ENCODE measurements around the gene SYS1.
"Not testable (repeated sequence)": the region's sequence is repeated elsewhere in the genome, so short reads cannot be mapped to it uniquely, and the experiment has no call there.

Gene SYS1

DNA sequence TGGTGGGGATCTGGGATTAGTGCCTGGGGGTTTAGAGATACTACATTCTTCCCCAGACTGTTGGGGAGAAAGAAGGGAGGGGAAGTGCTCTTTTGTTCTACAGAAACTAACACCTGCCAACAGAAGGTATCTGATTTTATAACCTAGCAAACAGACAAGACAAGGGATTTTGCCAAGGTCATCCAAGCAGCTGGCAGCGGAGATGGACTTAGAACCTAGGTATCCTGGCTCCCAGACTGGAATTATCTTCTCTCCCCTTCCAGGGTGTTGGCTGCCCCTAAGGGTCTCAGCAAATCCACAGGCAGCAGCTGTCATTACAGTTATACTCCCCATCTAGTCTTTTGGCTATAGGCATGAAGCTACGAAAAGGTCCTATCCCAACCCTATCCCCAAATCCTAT lies 23.2 kb upstream of the SYS1 start:
- no peak for DNase-seq (ENCODE audit: low read depth, low spot score)

DNA sequence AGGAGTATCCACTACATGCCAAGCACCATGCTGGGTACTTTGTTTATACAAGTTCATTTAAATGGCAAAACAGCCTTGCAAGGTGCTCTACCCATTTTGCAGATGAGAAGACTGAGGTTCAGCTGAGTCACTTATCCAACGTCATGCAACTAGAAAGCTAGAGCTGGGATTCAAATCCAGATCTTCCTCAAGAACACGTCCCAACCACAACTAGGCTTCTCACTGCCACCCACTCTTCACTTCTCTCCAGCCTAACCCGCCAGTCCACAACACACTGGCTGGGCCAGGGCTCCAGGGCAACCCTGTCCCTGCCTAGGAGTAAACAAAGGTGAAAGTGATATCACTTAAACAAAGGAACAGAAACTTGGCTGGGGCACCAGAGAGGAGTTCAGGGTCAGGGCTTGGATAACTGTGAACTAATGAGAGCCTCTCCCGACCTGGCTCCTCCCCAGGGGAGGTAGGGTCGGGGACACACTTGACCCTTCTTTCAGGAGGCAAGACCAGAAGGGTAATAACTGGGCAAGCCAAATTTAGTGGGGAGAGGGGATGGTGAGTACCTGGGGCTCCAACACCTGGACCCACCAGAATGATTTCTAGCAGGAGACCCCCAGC lies 22.6 kb upstream of the SYS1 start:
- DNase-seq (ENCODE audit: low read depth, low spot score), result peak; percentile 56

DNA sequence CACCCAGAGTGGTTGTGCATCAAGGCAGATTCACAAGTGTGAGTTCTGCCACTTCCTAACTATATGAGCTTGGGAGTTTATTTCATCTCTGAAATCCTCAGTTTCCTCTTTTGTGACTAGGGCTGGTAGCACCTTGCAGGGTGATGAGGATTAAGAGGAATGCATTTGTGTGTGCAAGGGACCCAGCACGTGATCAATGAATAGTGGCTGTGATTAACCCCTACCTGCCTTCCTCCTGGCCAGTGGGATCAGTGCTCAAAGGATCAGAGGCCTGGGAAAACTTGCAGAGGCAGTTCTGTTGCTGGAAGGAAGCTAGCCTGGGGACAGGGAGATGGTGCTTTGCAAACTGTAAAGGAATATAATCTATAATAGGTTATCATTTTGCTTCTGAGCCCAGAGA lies 22.0 kb upstream of the SYS1 start:
- DNase-seq (ENCODE audit: low read depth, low spot score), result peak; percentile 67

GRCh38 chr20:45341579-45341938 lies 21.4 kb upstream of the SYS1 start:
- no peak for DNase-seq (ENCODE audit: low read depth, low spot score)

GRCh38 chr20:45341939-45342854 lies 20.8 kb upstream of the SYS1 start:
- DNase-seq (ENCODE audit: low read depth, low spot score), result peak; percentile 93

DNA sequence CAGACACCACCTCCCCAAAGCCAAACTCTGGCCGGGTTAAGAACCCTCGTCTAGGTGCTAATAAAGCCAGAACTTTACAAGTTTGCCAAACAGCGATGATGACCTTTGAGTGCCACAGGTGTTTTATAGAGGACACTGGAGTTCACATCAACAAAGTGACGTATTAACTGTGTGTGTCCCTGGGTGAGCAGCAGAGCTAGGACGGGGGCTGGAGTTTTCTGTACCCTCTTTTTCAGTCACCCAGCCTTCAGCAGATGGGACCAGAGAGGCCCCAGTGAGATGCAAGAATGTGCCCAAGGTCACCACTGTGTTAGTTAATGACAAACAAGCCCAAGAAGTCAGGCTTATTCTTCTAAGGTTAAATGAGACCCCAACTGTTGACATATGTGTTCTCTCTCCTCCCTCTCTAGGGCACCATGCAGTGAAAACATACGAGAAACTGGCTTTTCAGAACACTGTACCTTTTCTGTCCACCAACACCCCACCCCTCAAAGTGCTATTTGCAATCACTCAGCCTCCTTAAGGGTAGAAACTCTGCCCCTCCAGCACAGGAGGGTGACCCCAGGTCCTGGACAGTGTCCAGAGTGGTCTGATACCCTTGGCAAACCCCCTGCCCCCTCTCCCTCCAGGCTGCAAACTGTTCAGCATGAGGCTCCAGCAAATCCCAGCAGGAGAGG lies 20.0 kb upstream of the SYS1 start:
- peak; percentile 35 for DNase-seq (ENCODE audit: low read depth, low spot score)

- peak; percentile 53 for DNase-seq (ENCODE audit: low read depth, low spot score)
Observed at GRCh38 chr20:45343532-45344167, 19.3 kb upstream of the SYS1 start.

- peak; percentile 84 for DNase-seq (ENCODE audit: low read depth, low spot score)
Observed at GRCh38 chr20:45344168-45344860, 18.6 kb upstream of the SYS1 start.

DNA sequence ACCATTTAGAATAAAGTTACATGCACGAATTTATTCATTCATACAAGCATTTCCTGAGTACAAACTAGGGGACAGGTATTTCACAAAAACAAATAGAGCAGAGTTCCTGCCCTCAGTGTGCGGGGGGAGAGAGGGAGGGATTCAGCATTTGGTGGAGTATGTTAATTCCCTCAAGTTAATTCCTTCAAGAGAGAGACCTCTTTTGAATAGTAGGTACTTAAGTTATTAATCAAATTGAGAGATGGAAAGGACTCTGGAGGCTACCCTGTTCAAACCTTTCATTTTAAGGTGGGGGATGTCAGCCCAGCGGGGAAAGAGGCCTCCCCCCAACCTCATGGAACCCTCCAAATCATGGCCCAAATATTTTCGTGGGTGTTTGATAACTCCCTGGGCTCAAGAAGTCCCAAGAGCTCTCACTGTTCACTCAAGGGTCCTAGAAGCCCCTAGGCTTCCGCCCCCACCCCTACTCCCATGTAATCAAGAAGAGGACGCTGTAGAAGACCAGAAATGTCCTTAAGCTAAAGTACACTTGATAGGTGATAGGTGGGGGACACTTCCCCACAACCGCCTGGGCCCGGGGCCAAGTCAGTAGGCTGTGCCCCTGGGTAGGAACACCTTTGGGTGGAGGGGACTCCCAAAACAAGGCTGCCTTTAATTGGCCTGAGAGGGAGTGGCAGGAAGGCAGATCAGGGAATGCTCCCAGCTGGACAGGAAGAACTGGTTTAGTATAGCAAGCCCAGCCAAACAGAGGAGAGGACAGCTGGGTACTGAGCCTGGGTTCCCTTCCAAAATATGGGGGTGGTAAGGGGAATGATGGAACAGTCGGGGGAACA lies 17.6 kb upstream of the SYS1 start:
- DNase-seq (ENCODE audit: low read depth, low spot score), result peak; percentile 62

GRCh38 chr20:45346291-45346718 lies 16.7 kb upstream of the SYS1 start:
- DNase-seq (ENCODE audit: low read depth, low spot score), result peak; percentile 52

DNA sequence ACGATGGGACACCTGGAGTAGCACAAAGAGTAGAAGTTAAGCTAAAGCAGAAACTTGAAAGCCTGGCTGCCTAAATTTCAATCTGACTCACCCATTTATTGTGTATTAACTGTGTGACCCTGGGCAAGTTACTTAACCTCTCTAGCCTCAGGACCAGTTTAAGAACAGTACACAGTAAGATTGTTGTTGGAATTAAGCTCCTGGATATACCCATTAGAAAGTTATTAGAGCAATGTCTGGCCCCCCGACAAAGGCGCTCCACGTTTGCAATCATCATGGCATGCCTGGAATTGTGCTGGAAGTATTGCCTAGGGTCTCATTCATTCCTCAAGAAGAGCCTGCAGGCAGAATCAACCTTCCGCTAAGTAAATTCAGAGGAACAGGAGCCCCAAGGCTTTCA lies 16.1 kb upstream of the SYS1 start:
- DNase-seq (ENCODE audit: low read depth, low spot score), result peak; percentile 62

GRCh38 chr20:45347297-45347935 lies 15.5 kb upstream of the SYS1 start:
- DNase-seq (ENCODE audit: low read depth, low spot score), result no peak

- DNase-seq (ENCODE audit: low read depth, low spot score), result peak; percentile 61
Observed at GRCh38 chr20:45347936-45348778, 14.8 kb upstream of the SYS1 start, which contains the start of gene SDC4. SDC4 (minus strand) TSS chr20:45348424; CDS start chr20:45348384, 40 bp downstream.

- DNase-seq (ENCODE audit: low read depth, low spot score), result no peak
Observed at GRCh38 chr20:45350217-45350616, 12.7 kb upstream of the SYS1 start.

DNA sequence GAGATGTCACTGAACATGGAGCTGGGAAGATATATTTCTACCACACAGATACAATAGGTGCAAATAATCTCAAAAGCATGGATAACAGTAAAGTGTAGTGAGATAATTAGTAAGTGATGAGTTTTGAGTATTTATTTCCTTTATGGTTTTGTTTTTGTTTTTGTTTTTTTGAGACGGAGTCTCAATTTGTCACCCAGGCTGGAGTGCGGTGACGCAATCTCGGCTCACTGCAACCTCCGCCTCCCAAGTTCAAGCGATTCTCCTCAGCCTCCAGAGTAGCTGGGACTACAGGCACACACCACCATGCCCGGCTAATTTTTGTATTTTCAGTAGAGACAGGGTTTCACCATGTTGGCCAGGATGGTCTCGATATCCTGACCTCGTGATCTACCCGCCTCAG lies 12.2 kb upstream of the SYS1 start:
- DNase-seq (ENCODE audit: low read depth, low spot score), result not testable (repeated sequence)

GRCh38 chr20:45352729-45353128 lies 10.2 kb upstream of the SYS1 start:
- DNase-seq (ENCODE audit: low read depth, low spot score), result no peak

DNA sequence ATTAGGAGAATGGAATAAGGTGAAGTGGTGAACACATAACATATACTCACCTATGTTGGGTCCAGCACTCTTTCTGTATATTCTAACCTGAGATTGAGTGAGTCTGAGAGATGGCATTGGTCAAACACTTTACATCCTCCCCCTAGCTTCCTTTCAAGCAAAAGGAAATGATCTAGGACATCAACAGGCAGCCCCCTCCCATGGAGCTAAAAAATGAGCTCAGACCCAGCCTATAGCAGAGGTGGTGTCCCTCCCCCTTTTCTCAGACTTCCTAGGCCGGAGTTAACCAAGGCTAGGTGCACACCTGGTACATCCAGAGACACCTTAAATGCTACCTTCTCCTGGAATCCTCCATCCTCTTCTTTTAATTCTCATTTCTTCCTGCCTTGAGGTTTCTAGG lies 9.2 kb upstream of the SYS1 start:
- DNase-seq (ENCODE audit: low read depth, low spot score), result no peak

DNA sequence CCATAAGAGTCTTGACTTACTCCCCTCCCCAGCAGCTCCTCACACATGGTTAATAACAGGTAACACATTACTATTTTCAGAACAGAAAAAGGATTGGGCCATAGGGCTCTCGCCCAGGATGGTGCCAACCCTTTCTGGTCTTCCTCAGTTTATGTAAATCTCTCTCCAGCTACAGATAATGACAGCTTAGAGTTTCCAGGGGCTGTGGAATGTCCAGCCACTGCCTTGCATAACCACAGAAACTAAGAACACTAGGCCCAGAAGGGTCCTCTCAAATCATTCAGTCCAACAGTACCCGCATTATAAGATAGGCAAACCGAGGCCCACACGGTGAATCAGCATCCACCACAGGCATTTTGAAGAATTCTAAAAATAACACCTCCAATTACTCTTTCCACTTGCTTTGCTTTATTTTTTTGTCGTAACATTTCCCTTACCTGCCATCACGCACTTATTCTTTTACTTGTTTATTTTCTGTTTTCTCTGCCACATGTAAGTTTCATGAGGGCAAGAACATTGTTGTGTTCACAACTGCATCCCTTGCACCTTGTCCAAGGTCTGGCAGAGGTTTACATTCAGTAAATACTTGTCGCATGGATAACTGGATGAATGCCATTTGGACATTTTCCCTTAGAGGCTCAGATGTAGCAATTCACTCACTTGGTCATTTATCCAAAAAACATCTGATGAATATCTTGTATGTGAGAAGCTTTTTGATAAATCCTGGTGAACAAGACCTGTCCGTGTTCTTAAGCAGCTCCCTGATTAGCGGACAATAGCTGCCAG lies 8.3 kb upstream of the SYS1 start:
- DNase-seq (ENCODE audit: low read depth, low spot score), result no peak
